AG04449 (cell line): ENCODE results near the gene SRPK1.
"Not testable (repeated sequence)": the region's sequence is repeated elsewhere in the genome, so short reads cannot be mapped to it uniquely, and the experiment has no call there.

Source experiments
- CTCF ChIA-PET: fragments of 350-600 bp; formaldehyde crosslinking; extraction: SDS; loops from one replicate; lab custom pipeline; 2021; ENCODE audit warnings: antibody characterized with exemption; lab: Yijun Ruan, JAX
- POLR2A ChIA-PET: fragments of 400-600, 350-600 bp; formaldehyde crosslinking; extraction: SDS; loops from one replicate; lab custom pipeline; 2020; ENCODE audit warnings: antibody characterized with exemption, inconsistent platforms; lab: Yijun Ruan, JAX
- DNase-seq: peaks from one replicate; pipeline ENCODE4 v3.0.0-alpha.2; 2010; ENCODE audit warnings: low read depth, low spot score
- H3K4me3 ChIP-seq: 2 replicates; pipeline ENCODE4 v1.5.1; 2011; ENCODE audit warnings: low read depth, mild to moderate bottlenecking, control low read depth, low read length
- CTCF ChIP-seq: IDR thresholded peaks from one replicate; pipeline ENCODE4 v1.5.1; 2011; ENCODE audit warnings: mild to moderate bottlenecking, moderate library complexity, low read length, control low read depth, inconsistent platforms; ENCODE audit not compliant: insufficient read depth; ENCODE audit errors: missing control alignments

Gene SRPK1

GRCh38 chr6:35936681-35937359 lies 15.9 kb upstream of the SRPK1 start:
- POLR2A ChIA-PET = no interaction called here
- no peak for DNase-seq
- no peak for TF ChIP-seq CTCF
- CTCF ChIA-PET = interaction anchor here (1.4 kb wide), 1 partner anchor 18 kb away, joined by 4 read pairs; no protein-coding TSS in a partner anchor
- no peak overlapping the region for H3K4me3 ChIP-seq

GRCh38 chr6:35935469-35935868 lies 14.6 kb upstream of the SRPK1 start:
- CTCF ChIA-PET = interaction anchor here (0.7 to 1.4 kb wide), 2 partner anchors 14 to 15 kb away, joined by 3 read pairs; partner anchors contain the start of gene SRPK1
- POLR2A ChIA-PET = no interaction called here
- no peak for TF ChIP-seq CTCF
- DNase-seq = no peak
- no peak overlapping the region for H3K4me3 ChIP-seq

DNA sequence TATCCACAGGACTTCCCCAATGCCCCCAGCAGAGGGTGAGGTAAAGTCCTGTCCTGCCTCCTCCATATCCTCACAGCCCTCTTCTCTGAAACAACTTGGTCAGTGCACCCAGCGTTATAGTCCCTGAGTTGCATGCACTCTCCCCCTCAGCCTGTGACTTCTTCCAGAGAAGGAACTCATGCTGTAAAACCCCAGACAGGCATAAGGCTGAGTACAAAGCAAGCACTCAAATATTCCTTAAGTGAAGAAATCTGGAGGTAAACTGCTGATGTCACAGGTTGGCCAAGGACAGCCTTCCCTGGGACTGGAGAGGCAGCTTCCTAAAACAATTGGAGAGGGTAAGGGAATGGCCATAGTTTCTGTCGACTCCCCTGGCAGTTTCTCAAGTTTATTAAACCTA lies 12.9 kb upstream of the SRPK1 start:
- ChIA-PET POLR2A (no interaction called here), CTCF (no interaction called here)
- no peak for TF ChIP-seq CTCF
- no peak overlapping the region for H3K4me3 ChIP-seq
- no peak for DNase-seq

DNA sequence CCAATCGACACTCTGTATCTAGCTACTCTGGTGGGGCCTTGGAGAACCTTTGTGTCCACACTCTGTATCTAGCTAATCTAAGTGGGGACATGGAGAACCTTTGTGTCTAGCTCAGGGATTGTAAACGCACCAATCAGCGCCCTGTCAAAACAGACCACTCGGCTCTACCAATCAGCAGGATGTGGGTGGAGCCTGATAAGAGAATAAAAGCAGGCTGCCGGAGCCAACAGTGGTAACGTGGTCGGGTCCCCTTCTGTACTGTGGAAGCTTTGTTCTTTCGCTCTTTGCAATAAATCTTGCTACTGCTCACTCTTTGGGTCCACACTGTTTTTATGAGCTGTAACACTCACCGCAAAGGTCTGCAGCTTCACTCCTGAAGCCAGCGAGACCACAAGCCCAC lies 11.0 kb upstream of the SRPK1 start:
- H3K4me3 ChIP-seq, CTCF ChIA-PET, DNase-seq, POLR2A ChIA-PET: not testable (repeated sequence)

DNA sequence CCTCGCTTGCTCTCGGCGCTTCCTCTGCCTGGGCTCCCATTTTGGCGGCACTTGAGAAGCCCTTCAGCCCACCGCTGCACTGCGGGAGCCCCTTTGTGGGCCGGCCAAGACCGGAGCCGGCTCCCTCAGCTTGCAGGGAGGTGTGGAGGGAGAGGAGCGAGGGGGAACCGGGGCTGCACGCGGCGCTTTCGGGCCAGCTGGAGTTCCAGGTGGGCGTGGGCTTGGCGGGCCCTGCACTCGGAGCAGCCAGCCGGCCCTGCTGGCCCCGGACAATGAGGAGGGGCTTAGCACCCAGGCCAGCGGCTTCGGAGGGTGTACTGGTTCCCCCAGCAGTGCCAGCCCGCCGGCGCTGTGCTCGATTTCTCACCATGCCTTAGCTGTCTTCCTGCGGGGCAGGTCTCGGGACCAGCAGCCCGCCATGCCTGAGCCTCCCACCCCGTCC lies 10.2 kb upstream of the SRPK1 start:
- TF ChIP-seq CTCF = no peak
- DNase-seq = no peak
- CTCF ChIA-PET = no interaction called here
- no peak overlapping the region for H3K4me3 ChIP-seq
- POLR2A ChIA-PET = no interaction called here

DNA sequence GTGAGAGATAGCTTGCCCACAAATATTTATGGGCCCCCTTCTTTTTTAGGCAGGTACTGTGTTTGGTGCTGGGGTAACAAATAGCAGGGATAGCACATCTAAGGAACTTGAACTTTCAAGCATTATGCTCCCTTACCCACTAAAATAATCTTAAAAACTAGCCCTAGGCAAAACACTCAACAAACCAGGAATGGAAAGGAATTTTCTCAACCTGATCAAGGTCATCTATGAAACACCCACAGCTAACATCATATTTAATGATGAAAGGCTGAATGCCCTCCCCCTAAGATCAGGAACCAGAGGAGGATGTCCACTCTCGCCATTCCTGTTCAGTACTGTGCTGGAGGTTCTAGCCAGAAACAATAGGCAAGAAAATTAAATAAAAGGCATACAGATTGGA lies 8.7 kb upstream of the SRPK1 start:
- no peak overlapping the region for H3K4me3 ChIP-seq
- no peak for TF ChIP-seq CTCF
- ChIA-PET CTCF (no interaction called here), POLR2A (interaction anchor here (0.6 kb wide), 1 partner anchor 24 kb away, joined by 3 read pairs; no protein-coding TSS in a partner anchor)
- no peak for DNase-seq
